H1 (cell line): ENCODE data around the gene GABPA. TPM values are rescaled to one million over a fixed set of nuclear protein-coding genes. Genes with fewer than 3 reads are reported as not detected.

ENCODE experiments used
- CTCF ChIA-PET: fragments of 300-600 bp; sonication (Branson Sonifier 250); formaldehyde crosslinking; loops from one replicate; lab custom pipeline; 2021; ENCODE audit not compliant: partially characterized antibody; lab: Charles Lee
- POLR2A ChIA-PET: fragments of 300-600 bp; sonication (Branson Sonifier 250); formaldehyde crosslinking; loops from one replicate; lab custom pipeline; 2021; ENCODE audit warnings: inconsistent platforms; ENCODE audit not compliant: partially characterized antibody; lab: Charles Lee
- DNase-seq, 2 experiments: peaks; one replicate each; pipeline versions ENCODE4 v3.0.0 to v3.0.0-alpha.2; 2010 to 2022; ENCODE audit warnings: low spot score in 2 of 2, low read depth in 1 of 2, mixed read lengths in 1 of 2
- FAIRE-seq: peaks from 2 replicates; lab custom pipeline; 2011; peaks lifted over from hg19 to GRCh38; lab: Jason Lieb, UNC
- H2AFZ ChIP-seq: 2 replicates; pipeline ENCODE4 v1.8.1; 2012; ENCODE audit warnings: low read length, inconsistent platforms
- H2AK5ac ChIP-seq: 2 replicates; pipeline ENCODE4 v1.6.1; 2013; ENCODE audit warnings: low read depth, low read length
- H2BK120ac ChIP-seq: replicated peaks from 2 replicates; pipeline ENCODE3; 2013; ENCODE audit warnings: low read depth, low read length, inconsistent platforms
- H2BK12ac ChIP-seq: 2 replicates; pipeline ENCODE4 v1.6.1; 2013; ENCODE audit warnings: low read depth, low read length
- H2BK15ac ChIP-seq: 2 replicates; pipeline ENCODE4 v1.6.1; 2013; ENCODE audit warnings: low read length
- H2BK20ac ChIP-seq: 2 replicates; pipeline ENCODE4 v1.6.1; 2013; ENCODE audit warnings: low read length
- H2BK5ac ChIP-seq: 2 replicates; pipeline ENCODE4 v1.6.1; 2013; ENCODE audit warnings: low read depth, low read length
- H3K14ac ChIP-seq: 2 replicates; pipeline ENCODE4 v1.6.1; 2013; ENCODE audit warnings: inconsistent platforms; ENCODE audit not compliant: insufficient read length
- H3K18ac ChIP-seq: 2 replicates; pipeline ENCODE4 v1.6.1; 2013; ENCODE audit warnings: low read length; ENCODE audit errors: extremely low read depth
- H3K23ac ChIP-seq: 2 replicates; pipeline ENCODE4 v1.6.1; 2013; ENCODE audit warnings: inconsistent platforms; ENCODE audit not compliant: insufficient read length
- H3K23me2 ChIP-seq: 2 replicates; pipeline ENCODE4 v1.6.1; 2013; ENCODE audit warnings: low read depth, low read length
- H3K27ac ChIP-seq: 2 replicates; pipeline ENCODE4 v1.6.1; 2011; ENCODE audit warnings: low read depth, low read length, inconsistent platforms
- H3K27me3 ChIP-seq, 4 experiments: replicated peaks in 1 of 4; 1 replicate in 1 of 4; 2 replicates in 3 of 4; pipeline versions ENCODE4 v1.6.1 to v1.8.1; 2011 to 2013; ENCODE audit warnings: low read length in 3 of 4, mild to moderate bottlenecking in 3 of 4, inconsistent platforms in 2 of 4, mixed read lengths in 2 of 4, moderate library complexity in 1 of 4; ENCODE audit not compliant: control insufficient read depth in 3 of 4, insufficient read depth in 3 of 4; ENCODE audit errors: extremely low read depth in 1 of 4
- H3K36me3 ChIP-seq, 4 experiments: 2 replicates each; pipeline versions ENCODE4 v1.6.1 to v1.8.1; 2011 to 2013; ENCODE audit warnings: mild to moderate bottlenecking in 4 of 4, low read length in 3 of 4, moderate library complexity in 2 of 4, control low read depth in 1 of 4, inconsistent platforms in 1 of 4; ENCODE audit not compliant: insufficient read depth in 4 of 4, control insufficient read depth in 2 of 4
- H3K4ac ChIP-seq: replicated peaks from 2 replicates; pipeline ENCODE3; 2013; ENCODE audit warnings: low read length, low read depth, mixed read lengths, inconsistent platforms; ENCODE audit not compliant: insufficient read length
- H3K4me1 ChIP-seq, 4 experiments: replicated peaks in 1 of 4; 1 replicate in 1 of 4; 2 replicates in 3 of 4; pipeline versions ENCODE4 v1.6.1 to v1.8.1; 2011 to 2013; ENCODE audit warnings: low read length in 3 of 4, inconsistent platforms in 2 of 4, mixed read lengths in 1 of 4; ENCODE audit not compliant: insufficient read depth in 4 of 4, control insufficient read depth in 3 of 4
- H3K4me2 ChIP-seq, 2 experiments: 2 replicates each; pipeline versions ENCODE4 v1.6.1 to v1.8.1; 2011 to 2013; ENCODE audit warnings: low read depth in 2 of 2, low read length in 2 of 2, control low read depth in 1 of 2, inconsistent platforms in 1 of 2, mild to moderate bottlenecking in 1 of 2; ENCODE audit not compliant: insufficient read depth in 1 of 2
- H3K4me3 ChIP-seq, 4 experiments: fragments of 200-600, 300-600 bp in 1 of 4; sonication (generic), shearing (Covaris generic), sonication (Bioruptor Twin) in 1 of 4; 2 replicates each; pipeline versions ENCODE4 v1.5.1 to v1.8.1; 2011 to 2016; ENCODE audit warnings: low read length in 4 of 4, low read depth in 3 of 4, control low read depth in 2 of 4, inconsistent platforms in 2 of 4, mild to moderate bottlenecking in 2 of 4, mixed read lengths in 1 of 4, moderate library complexity in 1 of 4; ENCODE audit not compliant: insufficient read depth in 2 of 4; ENCODE audit errors: extremely low read depth in 1 of 4
- H3K56ac ChIP-seq: replicated peaks from 2 replicates; pipeline ENCODE3; 2013; ENCODE audit warnings: low read depth, mild to moderate bottlenecking, mixed read lengths, low read length, inconsistent platforms; ENCODE audit not compliant: insufficient read length
- H3K79me1 ChIP-seq: 2 replicates; pipeline ENCODE4 v1.6.1; 2013; ENCODE audit warnings: low read depth, low read length, control low read depth
- H3K79me2 ChIP-seq, 2 experiments: 2 replicates each; pipeline versions ENCODE4 v1.6.1 to v1.8.1; 2012 to 2013; ENCODE audit warnings: low read length in 2 of 2, mild to moderate bottlenecking in 2 of 2, inconsistent platforms in 1 of 2; ENCODE audit not compliant: insufficient read depth in 2 of 2, control insufficient read depth in 1 of 2
- H3K9ac ChIP-seq, 4 experiments: replicated peaks in 1 of 4; 1 replicate in 1 of 4; 2 replicates in 3 of 4; pipeline versions ENCODE4 v1.6.1 to v1.8.1; 2011 to 2013; ENCODE audit warnings: low read depth in 3 of 4, low read length in 3 of 4, control low read depth in 2 of 4, mild to moderate bottlenecking in 2 of 4, moderate library complexity in 2 of 4, inconsistent platforms in 1 of 4; ENCODE audit errors: extremely low read depth in 1 of 4
- H3K9me3 ChIP-seq, 2 experiments: 2 replicates each; pipeline versions ENCODE4 v1.6.1 to v1.8.1; 2012 to 2013; ENCODE audit warnings: mild to moderate bottlenecking in 2 of 2, moderate library complexity in 2 of 2, control low read depth in 1 of 2, inconsistent platforms in 1 of 2, low read depth in 1 of 2, low read length in 1 of 2, mixed read lengths in 1 of 2; ENCODE audit not compliant: insufficient read depth in 2 of 2
- H4K20me1 ChIP-seq, 2 experiments: replicated peaks in 1 of 2; 2 replicates each; pipeline versions ENCODE3 to v1.8.1; 2011 to 2013; ENCODE audit warnings: inconsistent platforms in 2 of 2, low read length in 2 of 2, mild to moderate bottlenecking in 1 of 2; ENCODE audit not compliant: insufficient read depth in 2 of 2, control insufficient read depth in 1 of 2
- H4K5ac ChIP-seq: 2 replicates; pipeline ENCODE4 v1.6.1; 2013; ENCODE audit warnings: low read length, low read depth, mixed read lengths, inconsistent platforms; ENCODE audit not compliant: insufficient read length
- H4K8ac ChIP-seq: 2 replicates; pipeline ENCODE4 v1.8.0; 2013; ENCODE audit warnings: mild to moderate bottlenecking, moderate library complexity, low read length, inconsistent platforms; ENCODE audit not compliant: insufficient read depth; ENCODE audit errors: extremely low read depth
- H4K91ac ChIP-seq: replicated peaks from 2 replicates; pipeline ENCODE3; 2013; ENCODE audit warnings: low read length, mixed read lengths, inconsistent platforms; ENCODE audit not compliant: insufficient read length
- ASH2L ChIP-seq: fragments of 200-600, 300-600 bp; sonication (generic); IDR thresholded peaks from one replicate; pipeline ENCODE4 v1.7.1; 2017; ENCODE audit warnings: low read length
- HDAC6 ChIP-seq: IDR thresholded peaks from one replicate; pipeline ENCODE4 v1.7.1; 2012; ENCODE audit warnings: low read depth, mild to moderate bottlenecking, inconsistent platforms, low read length, moderate library complexity
- JUN ChIP-seq: IDR thresholded peaks from 2 replicates; pipeline ENCODE4 v1.6.1; 2011; ENCODE audit warnings: low read depth, mild to moderate bottlenecking, improper control_type of control experiment, low read length
- KDM4A ChIP-seq: IDR thresholded peaks from one replicate; pipeline ENCODE4 v1.7.1; 2012; ENCODE audit warnings: low read depth, mild to moderate bottlenecking, moderate library complexity, low read length, inconsistent platforms; ENCODE audit not compliant: severe bottlenecking
- NRF1 ChIP-seq: IDR thresholded peaks from 2 replicates; pipeline ENCODE4 v1.6.1; 2011; ENCODE audit warnings: mild to moderate bottlenecking, low read depth, low read length, improper control_type of control experiment
- POLR2A ChIP-seq, 2 experiments: IDR thresholded peaks; 1 replicate in 1 of 2; 2 replicates in 1 of 2; pipeline ENCODE4 v1.6.1; 2011; ENCODE audit warnings: low read depth in 2 of 2, low read length in 2 of 2, mild to moderate bottlenecking in 2 of 2; ENCODE audit errors: control extremely low read depth in 1 of 2
- POLR2AphosphoS5 ChIP-seq: IDR thresholded peaks from 2 replicates; pipeline ENCODE4 v1.6.1; 2011; ENCODE audit warnings: low read depth, low read length
- SUZ12 ChIP-seq: fragments of 200-600 bp; sonication (generic); IDR thresholded peaks from 2 replicates; pipeline ENCODE4 v1.6.1; 2012; ENCODE audit warnings: mild to moderate bottlenecking, inconsistent platforms, low read length, moderate library complexity, mixed read lengths
- TAF1 ChIP-seq: IDR thresholded peaks from 2 replicates; pipeline ENCODE4 v1.6.1; 2011; ENCODE audit warnings: mild to moderate bottlenecking, low read depth, low read length
- WGBS, 2 experiments: shearing (Covaris generic) in 1 of 2; methylation state at CpG; one replicate each; pipeline versions ENCODE4 v1.1.6 to v1.1.7; 2013 to 2015; ENCODE audit warnings: low lambda C conversion rate in 2 of 2, mixed read lengths in 2 of 2, inconsistent platforms in 1 of 2, low coverage in 1 of 2, missing lambda C conversion rate in 1 of 2; ENCODE audit not compliant: insufficient replicate concordance in 2 of 2, insufficient coverage in 1 of 2, insufficient read length in 1 of 2; ENCODE audit errors: extremely low coverage in 1 of 2, missing lambda C conversion rate in 1 of 2; 5-methylcytosine and 5-hydroxymethylcytosine counted together
- polyA plus RNA-seq, 7 experiments: library from polyadenylated mRNA; depleted of rRNA in 3 of 7; stranded (reverse) in 5 of 7; unstranded in 2 of 7; fragments of >200 nt in 5 of 7; fragments of 200-250 nt in 2 of 7; gene quantifications; 1 replicate in 5 of 7; 2 replicates in 1 of 7; 4 replicates in 1 of 7; pipeline versions ENCODE4 v1.2.1 to v1.2.3, GENCODE V29; 2011 to 2013; ENCODE audit warnings: missing spikeins in 2 of 7, mixed read lengths in 2 of 7
- total RNA-seq: library from RNA; stranded (reverse); fragmentation: NEBNext Ultra II Directional; extraction: Animal tissue kit (Norgen Biotek cat#: 25700); gene quantifications from 2 replicates; pipeline ENCODE4 v1.2.1, GENCODE V29; 2021

GABPA gene
- total and polyA plus RNA-seq, 2 of the 8 experiments (the other 6 are each of a cell fraction or from before 2014, with no cell fraction given) = 5.2 to 22.2 TPM

DNA sequence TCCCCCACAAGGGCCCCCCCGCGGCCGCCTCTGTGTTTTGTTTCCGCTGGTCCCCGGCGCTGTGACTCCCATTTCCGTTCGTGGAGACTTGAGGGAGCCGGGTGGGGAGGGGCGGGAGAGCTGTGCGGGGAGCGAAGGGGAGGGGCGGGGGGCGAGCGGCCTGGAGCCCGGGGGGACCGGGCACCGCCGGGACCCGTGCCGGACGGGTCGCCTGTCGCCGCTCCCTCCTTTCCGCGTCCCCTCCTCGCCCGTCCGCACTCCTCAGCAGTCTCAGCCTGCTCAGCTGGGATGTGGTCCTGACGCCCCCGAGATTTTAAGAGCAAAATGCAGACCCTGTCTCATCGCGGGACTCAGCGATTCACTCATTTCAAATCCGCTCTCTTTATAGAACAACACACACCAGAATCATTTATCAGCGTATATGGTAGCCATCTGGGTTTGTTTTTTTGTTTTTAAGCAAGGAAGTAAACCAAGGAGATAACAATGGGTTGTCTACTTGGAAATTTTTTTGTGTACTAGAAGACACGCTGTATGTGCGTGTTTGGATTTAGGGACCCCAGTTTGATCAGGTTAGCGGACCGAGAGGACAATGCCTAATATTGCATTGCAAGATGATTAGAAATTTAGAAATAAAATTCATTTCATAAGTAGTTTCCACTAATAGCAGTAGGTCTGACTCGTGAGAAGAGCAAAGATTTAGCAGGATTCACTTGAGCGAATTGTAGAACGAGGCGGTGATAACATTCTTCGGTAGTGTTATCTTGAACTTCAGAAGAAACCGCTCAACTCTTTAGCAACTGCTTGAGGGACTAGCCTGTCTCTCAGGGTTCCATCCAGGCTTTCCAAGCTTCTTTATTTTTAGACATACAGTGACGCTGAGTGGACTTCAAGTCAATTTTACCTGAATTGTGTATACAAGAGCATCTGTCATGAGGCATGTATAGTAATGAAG is 1.1 kb downstream of the GABPA start:
- peaks cover 6 to 84% of the 10 kb centered on the region in 2 experiments for H3K79me2 ChIP-seq
- peak overlapping the region; percentile 100; the same call in 1 of the 2 replicates for H4K8ac ChIP-seq
- H2BK20ac ChIP-seq = no peak overlapping the region
- DNase-seq (peak in 1 of 2 experiments; percentile 3), FAIRE-seq (no peak)
- H3K56ac ChIP-seq = peak overlapping the region; percentile 97
- H3K23ac ChIP-seq = no peak overlapping the region
- H3K9me3 ChIP-seq = no peaks in the 10 kb centered on the region
- H3K4ac ChIP-seq = no peak overlapping the region
- TF ChIP-seq ASH2L = peak; percentile 32
- TF ChIP-seq POLR2A (IDR thresholded peaks at IDR 0.05; ENCODE audit: control extremely low read depth in 1 of 2, low read depth in 2 of 2, low read length in 2 of 2) = peak; percentile 8 to 31; a peak in 2 of 3 replicates
- no peak for TF ChIP-seq JUN
- 0 out of 2 replicates have a peak, but pooled peaks have one; percentile 5 for TF ChIP-seq TAF1
- TF ChIP-seq POLR2AphosphoS5 = peak; percentile 72
- no peak for TF ChIP-seq SUZ12
- no peak for TF ChIP-seq NRF1
- TF ChIP-seq KDM4A = peak; percentile 24
- TF ChIP-seq HDAC6 = no peak
- no peaks in the 10 kb centered on the region for H4K20me1 ChIP-seq
- H2BK12ac ChIP-seq = no peak overlapping the region
- H3K18ac ChIP-seq = no peak overlapping the region
- peak overlapping the region; percentile 100 for H3K27ac ChIP-seq
- peak overlapping the region; percentile 71 for H4K5ac ChIP-seq
- H2AFZ ChIP-seq = peak overlapping the region; percentile 31; the same call in 1 of the 2 replicates
- peak overlapping the region; percentile 28 to 92 for H3K4me2 ChIP-seq
- peak overlapping the region; percentile 91 to 100 (median 100) for H3K9ac ChIP-seq
- ChIA-PET POLR2A (interaction anchor here (0.7 to 3.2 kb wide), 11 partner anchors 11 to 262 kb away, joined by 3 to 31 read pairs (median 4); partner anchors contain the start of gene MRPL39), CTCF (interaction anchor here (1.0 to 1.5 kb wide), 3 partner anchors 9 to 128 kb away, joined by 3 to 4 read pairs (median 4); no protein-coding TSS in a partner anchor)
- peak overlapping the region; percentile 64 to 97 (median 90) for H3K4me3 ChIP-seq
- no peaks in the 10 kb centered on the region for H3K27me3 ChIP-seq
- peaks cover 4% of the 10 kb centered on the region; the same call in 1 of the 2 replicates for H3K79me1 ChIP-seq
- no peak overlapping the region for H2BK15ac ChIP-seq
- H3K14ac ChIP-seq = no peak overlapping the region
- peaks cover 0 to 8% (median 0%) of the 10 kb centered on the region in 4 experiments; a peak in 2 of 7 replicates for H3K4me1 ChIP-seq
- no peak overlapping the region for H2AK5ac ChIP-seq
- 0 out of 2 replicates have a peak, but pooled peaks cover 2% of the 10 kb centered on the region for H3K23me2 ChIP-seq
- peak overlapping the region; percentile 83 for H4K91ac ChIP-seq
- 2% methylated on average over 25 of the region's 48 CpGs; no CpG with 5 or more reads in 1 of the 2 experiments for WGBS, 2 experiments
- no peaks in the 10 kb centered on the region for H3K36me3 ChIP-seq
- peak overlapping the region; percentile 98; the same call in 1 of the 2 replicates for H2BK5ac ChIP-seq
- no peak overlapping the region for H2BK120ac ChIP-seq
